B cell (primary cell): Measurements from ENCODE around the gene RBBP7. TPM values are rescaled to one million over a fixed set of nuclear protein-coding genes. Genes with fewer than 3 reads are reported as not detected.
A peak's percentile ranks its signal among the peaks of the same experiment; 100 is the strongest.

Source experiments
- ATAC-seq: fragments of 200-7000 bp; cut with Tn5 transposase; one replicate; pipeline ENCODE4 v1.10.0; 2021; ENCODE audit warnings: low read depth, mild to moderate bottlenecking, moderate number of reproducible peaks, moderate library complexity
- CTCF ChIA-PET: fragments of 350-600 bp; sonication (Branson Sonifier 250); formaldehyde crosslinking; loops from one replicate; lab custom pipeline; 2021; ENCODE audit warnings: antibody characterized with exemption, inconsistent platforms; lab: Charles Lee
- POLR2A ChIA-PET: fragments of 350-600 bp; sonication (Branson Sonifier 250); formaldehyde crosslinking; loops from one replicate; lab custom pipeline; 2021; ENCODE audit warnings: antibody characterized with exemption; lab: Charles Lee
- DNase-seq: peaks from one replicate; pipeline ENCODE4 v3.0.0; 2013
- H2AFZ ChIP-seq: 2 replicates; pipeline ENCODE4 v1.6.1; 2012; ENCODE audit warnings: mild to moderate bottlenecking, low read depth, low read length; ENCODE audit not compliant: insufficient read depth, poor library complexity, severe bottlenecking
- H3K27ac ChIP-seq, 2 donors: 1 replicate in 1 of 2; 2 replicates in 1 of 2; pipeline ENCODE4 v1.5.1; 2012 to 2013; ENCODE audit warnings: low read length in 2 of 2, mild to moderate bottlenecking in 2 of 2, moderate library complexity in 1 of 2
- H3K27me3 ChIP-seq, 4 experiments: fragments of 200-600 bp in 1 of 4; sonication (generic) in 1 of 4; replicated peaks in 1 of 4; 1 replicate in 2 of 4; 2 replicates in 2 of 4; pipeline versions ENCODE4 v1.6.1 to v1.7.0; 2013 to 2016; ENCODE audit warnings: low read length in 3 of 4, mild to moderate bottlenecking in 2 of 4, mixed read lengths in 1 of 4, moderate library complexity in 1 of 4; ENCODE audit not compliant: insufficient read depth in 4 of 4, control insufficient read depth in 3 of 4; ENCODE audit errors: control extremely low read depth in 1 of 4
- H3K36me3 ChIP-seq, 2 experiments: replicated peaks in 1 of 2; 1 replicate in 1 of 2; 2 replicates in 1 of 2; pipeline versions ENCODE4 v1.6.1 to v1.7.1; 2013; ENCODE audit warnings: low read length in 1 of 2; ENCODE audit not compliant: insufficient read depth in 2 of 2, control insufficient read depth in 1 of 2; ENCODE audit errors: control extremely low read depth in 1 of 2, extremely low read depth in 1 of 2
- H3K4me1 ChIP-seq, 2 donors: fragments of 200-600 bp in 1 of 2; sonication (generic) in 1 of 2; 1 replicate in 1 of 2; 2 replicates in 1 of 2; pipeline versions ENCODE4 v1.5.1 to v1.6.1; 2013 to 2017; ENCODE audit warnings: low read length in 2 of 2; ENCODE audit not compliant: control insufficient read depth in 2 of 2, insufficient read depth in 2 of 2
- H3K4me2 ChIP-seq: replicated peaks from 2 replicates; pipeline ENCODE3; 2012; ENCODE audit warnings: mild to moderate bottlenecking, low read depth, low read length; ENCODE audit not compliant: poor library complexity, severe bottlenecking
- H3K4me3 ChIP-seq, 5 experiments: fragments of 200-600 bp in 1 of 5; sonication (generic) in 1 of 5; 1 replicate in 3 of 5; 2 replicates in 2 of 5; pipeline versions ENCODE4 v1.5.1 to v1.7.0; 2011 to 2016; ENCODE audit warnings: low read length in 4 of 5, mild to moderate bottlenecking in 4 of 5, low read depth in 2 of 5, control low read depth in 1 of 5, moderate library complexity in 1 of 5; ENCODE audit not compliant: insufficient read depth in 1 of 5; ENCODE audit errors: control extremely low read depth in 1 of 5, extremely low read depth in 1 of 5
- H3K79me2 ChIP-seq: fragments of 200-600 bp; sonication (generic); one replicate; pipeline ENCODE4 v1.6.0; 2016; ENCODE audit warnings: low read length; ENCODE audit not compliant: control insufficient read depth, insufficient read depth
- H3K9ac ChIP-seq: fragments of 200-600 bp; sonication (generic); 2 replicates; pipeline ENCODE4 v1.6.1; 2017; ENCODE audit warnings: mild to moderate bottlenecking, low read length, moderate library complexity
- H3K9me3 ChIP-seq, 3 donors: one replicate each; pipeline versions ENCODE4 v1.6.1 to v1.7.1; 2013; ENCODE audit warnings: low read length in 2 of 3; ENCODE audit not compliant: control insufficient read depth in 2 of 3, insufficient read depth in 1 of 3; ENCODE audit errors: control extremely low read depth in 1 of 3
- H4K20me1 ChIP-seq: 2 replicates; pipeline ENCODE4 v1.6.0; 2012; ENCODE audit warnings: mild to moderate bottlenecking, low read length; ENCODE audit not compliant: insufficient read depth, control insufficient read depth, poor library complexity, severe bottlenecking
- H3K27ac Mint-ChIP-seq: one replicate; pipeline ENCODE4 v1.8.0; 2021; ENCODE audit warnings: mixed read lengths
- H3K27me3 Mint-ChIP-seq: one replicate; pipeline ENCODE4 v1.8.0; 2021; ENCODE audit warnings: mixed read lengths
- H3K4me1 Mint-ChIP-seq: one replicate; pipeline ENCODE4 v1.8.0; 2021; ENCODE audit warnings: mixed read lengths
- H3K4me3 Mint-ChIP-seq: one replicate; pipeline ENCODE4 v1.8.0; 2021; ENCODE audit warnings: mixed read lengths
- H3K9me3 Mint-ChIP-seq: one replicate; pipeline ENCODE4 v1.8.0; 2022; ENCODE audit warnings: mixed read lengths; ENCODE audit not compliant: insufficient read depth
- EZH2 ChIP-seq: IDR thresholded peaks from 2 replicates; pipeline ENCODE4 v1.6.1; 2012; ENCODE audit warnings: borderline replicate concordance, low read depth, mild to moderate bottlenecking, moderate library complexity, low read length; ENCODE audit not compliant: insufficient read depth, poor library complexity, severe bottlenecking
- WGBS: methylation state at CpG from one replicate; pipeline ENCODE4 v1.1.5; 2013; ENCODE audit warnings: missing lambda C conversion rate; ENCODE audit not compliant: insufficient coverage; 5-methylcytosine and 5-hydroxymethylcytosine counted together
- intact Hi-C: fragments of 100-400 bp; cut with micrococcal nuclease; formaldehyde crosslinking; loops from one replicate; pipeline ENCODE4 v1.10.0; 2022
- polyA plus RNA-seq: library from polyadenylated mRNA; depleted of rRNA; stranded (reverse); fragments of >200 nt; gene quantifications from 2 replicates; pipeline ENCODE4 v1.2.3, GENCODE V29; 2012
- total RNA-seq, 2 donors: library from RNA; stranded (reverse); fragments of 120-200 nt in 1 of 2; gene quantifications; 1 replicate in 1 of 2; 2 replicates in 1 of 2; pipeline versions ENCODE4 v1.2.3 to v1.2.4, GENCODE V29; 2013 to 2022
- TF ChIP-seq, protein P1 (sequence below): fragments of 200-600 bp; IDR thresholded peaks from one replicate; pipeline ENCODE4 v1.8.0; 2022; ENCODE audit warnings: antibody characterized with exemption, mild to moderate bottlenecking

The RBBP7 gene
- total and polyA plus RNA-seq, 2 donors (not counting 1 experiment from before 2014, with no cell fraction given), result 74.6 to 106 TPM

DNA sequence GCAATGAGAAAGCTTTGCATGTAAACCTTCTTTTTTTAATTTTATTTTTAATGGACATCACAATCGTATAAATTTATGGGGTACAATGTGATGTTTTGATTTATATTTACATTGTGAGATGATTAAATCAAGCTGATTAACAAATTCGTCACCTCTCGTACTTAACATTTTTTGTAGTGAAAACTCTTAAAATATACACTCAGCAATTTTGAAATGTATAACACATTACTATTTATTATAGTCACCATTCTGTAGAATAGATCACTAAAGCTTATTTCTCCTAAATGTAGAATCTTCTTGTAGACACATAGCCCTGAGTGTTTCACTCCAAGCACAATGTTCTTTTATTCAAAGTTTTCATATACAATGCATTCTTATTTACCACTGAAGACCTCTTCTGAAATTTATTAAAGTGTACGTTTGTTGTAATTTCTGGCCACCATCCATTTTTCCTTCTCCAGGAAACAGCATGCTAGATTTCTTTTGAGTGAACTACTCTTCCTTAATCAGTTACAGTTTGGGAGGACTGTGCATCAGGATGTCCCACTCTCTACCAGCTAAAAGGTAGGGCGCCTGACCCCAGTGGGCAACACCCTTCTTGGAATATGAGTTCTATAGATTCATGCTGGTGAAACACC is 4.4 kb upstream of the RBBP7 start:
- peaks cover 15% of the 10 kb centered on the region for H3K4me1 Mint-ChIP-seq
- ChIA-PET CTCF (interaction anchor here (1.0 to 11.4 kb wide), 4 partner anchors 9 to 172 kb away, joined by 3 to 102 read pairs (median 6); no protein-coding TSS in a partner anchor), POLR2A (interaction anchor here (1.3 kb wide), 1 partner anchor 9 kb away, joined by 3 read pairs; no protein-coding TSS in a partner anchor)
- Histone ChIP-seq H2AFZ (no peak overlapping the region), H3K9me3 (no peaks in the 10 kb centered on the region), H3K4me3 (no peak overlapping the region), H3K4me1 (peaks cover 14 to 21% of the 10 kb centered on the region in 2 donors), H3K36me3 (no peaks in the 10 kb centered on the region), H3K4me2 (no peak overlapping the region), H3K79me2 (no peaks in the 10 kb centered on the region), H3K27ac (no peak overlapping the region), H3K9ac (no peak overlapping the region), H4K20me1 (no peaks in the 10 kb centered on the region), H3K27me3 (peaks cover 0 to 14% (median 0%) of the 10 kb centered on the region in 4 experiments)
- ATAC-seq, result no peak
- WGBS, result no CpG with 5 or more reads among the region's 5 CpGs
- H3K27ac Mint-ChIP-seq, result no peak overlapping the region
- H3K9me3 Mint-ChIP-seq, result no peaks in the 10 kb centered on the region
- H3K27me3 Mint-ChIP-seq, result no peaks in the 10 kb centered on the region
- DNase-seq, result no peak
- no peak for TF ChIP-seq EZH2
- TF ChIP-seq, protein P1, sequence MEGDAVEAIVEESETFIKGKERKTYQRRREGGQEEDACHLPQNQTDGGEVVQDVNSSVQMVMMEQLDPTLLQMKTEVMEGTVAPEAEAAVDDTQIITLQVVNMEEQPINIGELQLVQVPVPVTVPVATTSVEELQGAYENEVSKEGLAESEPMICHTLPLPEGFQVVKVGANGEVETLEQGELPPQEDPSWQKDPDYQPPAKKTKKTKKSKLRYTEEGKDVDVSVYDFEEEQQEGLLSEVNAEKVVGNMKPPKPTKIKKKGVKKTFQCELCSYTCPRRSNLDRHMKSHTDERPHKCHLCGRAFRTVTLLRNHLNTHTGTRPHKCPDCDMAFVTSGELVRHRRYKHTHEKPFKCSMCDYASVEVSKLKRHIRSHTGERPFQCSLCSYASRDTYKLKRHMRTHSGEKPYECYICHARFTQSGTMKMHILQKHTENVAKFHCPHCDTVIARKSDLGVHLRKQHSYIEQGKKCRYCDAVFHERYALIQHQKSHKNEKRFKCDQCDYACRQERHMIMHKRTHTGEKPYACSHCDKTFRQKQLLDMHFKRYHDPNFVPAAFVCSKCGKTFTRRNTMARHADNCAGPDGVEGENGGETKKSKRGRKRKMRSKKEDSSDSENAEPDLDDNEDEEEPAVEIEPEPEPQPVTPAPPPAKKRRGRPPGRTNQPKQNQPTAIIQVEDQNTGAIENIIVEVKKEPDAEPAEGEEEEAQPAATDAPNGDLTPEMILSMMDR, result no peak
- intact Hi-C loops, result loop anchor here (5.0 kb wide), 2 partner anchors 152 to 1022 kb away; partner anchors contain the start of gene AP1S2
- no peak overlapping the region for H3K4me3 Mint-ChIP-seq

DNA sequence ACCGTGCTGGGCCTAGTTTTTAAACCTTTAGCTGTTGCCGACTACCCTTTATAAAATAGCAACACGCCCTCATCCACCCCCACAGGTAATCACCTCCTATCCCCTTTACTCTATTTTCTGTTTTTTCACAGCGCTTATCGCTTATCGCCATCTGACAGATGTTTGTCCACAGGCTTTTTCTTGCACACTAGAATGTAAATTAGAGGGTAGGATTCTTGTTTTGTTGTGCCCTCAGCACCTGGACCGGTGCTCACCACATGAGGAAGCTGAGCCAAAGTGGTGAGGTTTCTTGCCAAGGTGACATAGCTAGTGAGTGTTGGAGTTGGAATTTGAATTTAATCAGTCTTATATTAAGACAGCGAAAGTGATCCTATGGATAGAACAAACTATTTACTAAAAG is 2.9 kb upstream of the RBBP7 start:
- POLR2A ChIA-PET, result interaction anchor here (0.7 to 1.4 kb wide), 2 partner anchors 9 to 27 kb away, joined by 4 to 6 read pairs; no protein-coding TSS in a partner anchor
- no peak overlapping the region for H3K9ac ChIP-seq
- H3K4me2 ChIP-seq, result no peak overlapping the region
- Mint-ChIP-seq H3K4me3 (peak overlapping the region; percentile 43), H3K27me3 (no peaks in the 10 kb centered on the region), H3K27ac (peak overlapping the region; percentile 83), H3K4me1 (peaks cover 26% of the 10 kb centered on the region), H3K9me3 (no peaks in the 10 kb centered on the region)
- ATAC-seq, result no peak
- WGBS, result 100% methylated on average over 2 of the region's 8 CpGs
- H2AFZ ChIP-seq, result no peak overlapping the region
- H4K20me1 ChIP-seq, result no peaks in the 10 kb centered on the region
- DNase-seq, result peak; percentile 14
- H3K4me1 ChIP-seq, result peaks cover 26 to 32% of the 10 kb centered on the region in 2 donors
- CTCF ChIA-PET, result interaction anchor here (1.7 to 11.4 kb wide), 3 partner anchors 10 to 174 kb away, joined by 4 to 102 read pairs (median 7); no protein-coding TSS in a partner anchor
- peaks cover 0 to 14% (median 0%) of the 10 kb centered on the region in 4 experiments for H3K27me3 ChIP-seq
- peaks cover 14% of the 10 kb centered on the region for H3K79me2 ChIP-seq
- H3K27ac ChIP-seq, result no peak overlapping the region
- intact Hi-C loops, result loop anchor here (5.0 kb wide), 2 partner anchors 151 to 1021 kb away; partner anchors contain the start of gene AP1S2
- no peak for TF ChIP-seq EZH2
- TF ChIP-seq, protein P1, result no peak
- no peaks in the 10 kb centered on the region for H3K36me3 ChIP-seq
- no peak overlapping the region for H3K4me3 ChIP-seq
- no peaks in the 10 kb centered on the region for H3K9me3 ChIP-seq
